ENCODE measurements around the gene OR5M11.
"Not testable (repeated sequence)": the region's sequence is repeated elsewhere in the genome, so short reads cannot be mapped to it uniquely, and the experiment has no call there.

DNA sequence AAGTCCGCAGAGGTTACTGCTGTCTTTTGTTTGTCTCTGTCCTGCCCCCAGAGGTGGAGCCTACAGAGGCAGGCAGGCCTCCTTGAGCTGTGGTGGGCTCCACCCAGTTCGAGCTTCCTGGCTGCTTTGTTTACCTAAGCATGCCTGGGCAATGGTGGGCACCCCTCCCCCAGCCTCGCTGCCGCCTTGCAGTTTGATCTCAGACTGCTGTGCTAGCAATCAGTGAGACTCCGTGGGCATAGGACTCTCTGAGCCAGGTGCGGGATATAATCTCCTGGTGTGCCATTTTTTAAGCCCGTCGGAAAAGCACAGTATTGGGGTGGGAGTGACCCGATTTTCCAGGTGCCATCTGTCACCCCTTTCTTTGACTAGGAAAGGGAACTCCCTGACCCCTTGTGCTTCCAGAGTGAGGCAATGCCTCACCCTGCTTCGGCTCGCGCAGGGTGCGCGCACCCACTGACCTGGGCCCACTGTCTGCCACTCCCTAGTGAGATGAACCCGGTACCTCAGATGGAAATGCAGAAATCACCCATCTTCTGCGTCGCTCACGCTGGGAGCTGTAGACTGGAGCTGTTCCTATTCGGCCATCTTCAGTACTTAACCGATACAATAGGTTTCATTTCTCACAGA, 49.1 kb upstream of the OR5M11 start:
- TF ChIP-seq, protein P1, sequence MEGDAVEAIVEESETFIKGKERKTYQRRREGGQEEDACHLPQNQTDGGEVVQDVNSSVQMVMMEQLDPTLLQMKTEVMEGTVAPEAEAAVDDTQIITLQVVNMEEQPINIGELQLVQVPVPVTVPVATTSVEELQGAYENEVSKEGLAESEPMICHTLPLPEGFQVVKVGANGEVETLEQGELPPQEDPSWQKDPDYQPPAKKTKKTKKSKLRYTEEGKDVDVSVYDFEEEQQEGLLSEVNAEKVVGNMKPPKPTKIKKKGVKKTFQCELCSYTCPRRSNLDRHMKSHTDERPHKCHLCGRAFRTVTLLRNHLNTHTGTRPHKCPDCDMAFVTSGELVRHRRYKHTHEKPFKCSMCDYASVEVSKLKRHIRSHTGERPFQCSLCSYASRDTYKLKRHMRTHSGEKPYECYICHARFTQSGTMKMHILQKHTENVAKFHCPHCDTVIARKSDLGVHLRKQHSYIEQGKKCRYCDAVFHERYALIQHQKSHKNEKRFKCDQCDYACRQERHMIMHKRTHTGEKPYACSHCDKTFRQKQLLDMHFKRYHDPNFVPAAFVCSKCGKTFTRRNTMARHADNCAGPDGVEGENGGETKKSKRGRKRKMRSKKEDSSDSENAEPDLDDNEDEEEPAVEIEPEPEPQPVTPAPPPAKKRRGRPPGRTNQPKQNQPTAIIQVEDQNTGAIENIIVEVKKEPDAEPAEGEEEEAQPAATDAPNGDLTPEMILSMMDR (IDR thresholded peaks at IDR 0.05; ENCODE audit: low read depth, low read length), result not testable (repeated sequence)
- not testable (repeated sequence) for TF ChIP-seq EZH2phosphoT487 (IDR thresholded peaks at IDR 0.05; ENCODE audit: low read depth)

Measured in OCI-LY3 (cell line).